ENCODE measurements around the gene HTRA3. TPM values are rescaled to one million over a fixed set of nuclear protein-coding genes. Genes with fewer than 3 reads are reported as not detected.
A peak's percentile ranks its signal among the peaks of the same experiment; 100 is the strongest.

Gene HTRA3
- total RNA-seq, 1 donor from 2014 or later, result 1.6 TPM

GRCh38 chr4:8301851-8302730, 32.5 kb downstream of the HTRA3 start:
- H3K36me3 ChIP-seq, result no peaks in the 10 kb centered on the region
- peaks cover 3% of the 10 kb centered on the region for H3K27me3 Mint-ChIP-seq (ENCODE audit: insufficient read depth, low read depth)
- no peak for DNase-seq (ENCODE audit: low spot score)
- H3K79me2 ChIP-seq (ENCODE audit: low read depth), result no peaks in the 10 kb centered on the region
- peaks cover 2% of the 10 kb centered on the region for H3K36me3 Mint-ChIP-seq
- H2AFZ ChIP-seq (replicated peaks), result no peak overlapping the region
- H3K4me3 Mint-ChIP-seq, result no peak overlapping the region
- H3K9ac ChIP-seq, result no peak overlapping the region
- H3K4me1 Mint-ChIP-seq, result peaks cover 8% of the 10 kb centered on the region
- H4K20me1 ChIP-seq (ENCODE audit: low read depth), result no peaks in the 10 kb centered on the region
- H3K4me1 ChIP-seq, result no peaks in the 10 kb centered on the region
- no peak overlapping the region for H3K27ac ChIP-seq
- H3K9me3 Mint-ChIP-seq, result peaks cover 6% of the 10 kb centered on the region
- no peak overlapping the region for H3K4me3 ChIP-seq
- H3K27ac Mint-ChIP-seq, result no peak overlapping the region
- no peaks in the 10 kb centered on the region for H3F3A ChIP-seq (ENCODE audit: low read depth)
- H3K27me3 ChIP-seq, result no peaks in the 10 kb centered on the region
- no peaks in the 10 kb centered on the region for H3K9me3 ChIP-seq (ENCODE audit: low read depth)
- TF ChIP-seq EZH2 (IDR thresholded peaks at IDR 0.05), result no peak
- no peak for TF ChIP-seq EZH2phosphoT487 (IDR thresholded peaks at IDR 0.05)
- TF ChIP-seq, protein P1, sequence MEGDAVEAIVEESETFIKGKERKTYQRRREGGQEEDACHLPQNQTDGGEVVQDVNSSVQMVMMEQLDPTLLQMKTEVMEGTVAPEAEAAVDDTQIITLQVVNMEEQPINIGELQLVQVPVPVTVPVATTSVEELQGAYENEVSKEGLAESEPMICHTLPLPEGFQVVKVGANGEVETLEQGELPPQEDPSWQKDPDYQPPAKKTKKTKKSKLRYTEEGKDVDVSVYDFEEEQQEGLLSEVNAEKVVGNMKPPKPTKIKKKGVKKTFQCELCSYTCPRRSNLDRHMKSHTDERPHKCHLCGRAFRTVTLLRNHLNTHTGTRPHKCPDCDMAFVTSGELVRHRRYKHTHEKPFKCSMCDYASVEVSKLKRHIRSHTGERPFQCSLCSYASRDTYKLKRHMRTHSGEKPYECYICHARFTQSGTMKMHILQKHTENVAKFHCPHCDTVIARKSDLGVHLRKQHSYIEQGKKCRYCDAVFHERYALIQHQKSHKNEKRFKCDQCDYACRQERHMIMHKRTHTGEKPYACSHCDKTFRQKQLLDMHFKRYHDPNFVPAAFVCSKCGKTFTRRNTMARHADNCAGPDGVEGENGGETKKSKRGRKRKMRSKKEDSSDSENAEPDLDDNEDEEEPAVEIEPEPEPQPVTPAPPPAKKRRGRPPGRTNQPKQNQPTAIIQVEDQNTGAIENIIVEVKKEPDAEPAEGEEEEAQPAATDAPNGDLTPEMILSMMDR (IDR thresholded peaks at IDR 0.05), result no peak
- no peak overlapping the region for H3K4me2 ChIP-seq

- peaks cover 3% of the 10 kb centered on the region for H3K27me3 Mint-ChIP-seq (ENCODE audit: insufficient read depth, low read depth)
- H3K9me3 Mint-ChIP-seq, result peaks cover 6% of the 10 kb centered on the region
- H3K9ac ChIP-seq, result no peak overlapping the region
- no peaks in the 10 kb centered on the region for H3K27me3 ChIP-seq
- no peaks in the 10 kb centered on the region for H4K20me1 ChIP-seq (ENCODE audit: low read depth)
- no peak overlapping the region for H3K27ac Mint-ChIP-seq
- H3K4me1 Mint-ChIP-seq, result peaks cover 8% of the 10 kb centered on the region
- TF ChIP-seq, protein P1 (IDR thresholded peaks at IDR 0.05), result no peak
- TF ChIP-seq EZH2 (IDR thresholded peaks at IDR 0.05) (no peak), EZH2phosphoT487 (IDR thresholded peaks at IDR 0.05) (no peak)
- H3K4me1 ChIP-seq, result no peaks in the 10 kb centered on the region
- DNase-seq (ENCODE audit: low spot score), result no peak
- no peaks in the 10 kb centered on the region for H3K9me3 ChIP-seq (ENCODE audit: low read depth)
- no peak overlapping the region for H3K4me2 ChIP-seq
- H3K79me2 ChIP-seq (ENCODE audit: low read depth), result no peaks in the 10 kb centered on the region
- no peak overlapping the region for H3K27ac ChIP-seq
- H3K36me3 ChIP-seq, result no peaks in the 10 kb centered on the region
- no peak overlapping the region for H3K4me3 ChIP-seq
- no peaks in the 10 kb centered on the region for H3F3A ChIP-seq (ENCODE audit: low read depth)
- no peak overlapping the region for H2AFZ ChIP-seq (replicated peaks)
- peaks cover 2% of the 10 kb centered on the region for H3K36me3 Mint-ChIP-seq
- H3K4me3 Mint-ChIP-seq, result no peak overlapping the region
Observed at GRCh38 chr4:8303081-8303480, 33.5 kb downstream of the HTRA3 start.

DNA sequence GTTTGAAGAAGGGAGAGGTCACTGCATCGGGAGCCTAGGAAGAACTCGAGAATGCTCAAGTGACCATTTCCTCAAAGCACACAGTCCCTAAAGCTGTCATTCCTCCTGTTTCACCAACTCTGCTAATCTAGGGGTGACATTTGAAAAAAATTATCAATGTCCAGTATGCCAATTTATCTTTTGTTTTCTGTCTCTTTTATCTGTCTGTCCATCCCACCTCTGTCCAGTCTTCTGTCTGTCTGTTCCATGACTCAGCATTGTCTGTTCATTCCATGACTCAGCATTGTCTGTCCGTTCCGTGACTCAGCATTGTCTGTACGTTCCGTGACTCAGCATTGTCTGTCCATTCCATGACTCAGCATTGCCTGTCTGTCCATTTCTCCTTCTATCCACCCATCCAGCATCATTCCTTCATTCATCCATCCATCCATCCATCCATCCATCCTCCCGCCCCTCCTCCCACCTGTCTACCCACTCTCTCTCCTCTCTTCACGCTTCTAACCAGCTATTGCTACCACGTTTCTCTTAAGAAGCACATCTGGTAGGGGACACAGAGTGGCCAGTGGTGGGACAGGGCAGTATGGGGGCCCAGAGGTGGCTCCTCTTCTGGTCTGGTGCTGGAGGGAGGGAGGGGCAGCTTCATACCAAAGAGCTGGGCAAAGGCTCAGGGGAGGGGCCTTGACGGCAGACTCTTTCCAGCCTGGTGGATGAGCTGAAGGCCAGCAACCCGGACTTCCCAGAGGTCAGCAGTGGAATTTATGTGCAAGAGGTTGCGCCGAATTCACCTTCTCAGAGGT, 34.1 kb downstream of the HTRA3 start:
- Histone ChIP-seq H2AFZ (replicated peaks) (no peak overlapping the region), H3K27me3 (no peaks in the 10 kb centered on the region), H3K36me3 (no peaks in the 10 kb centered on the region), H3K4me2 (no peak overlapping the region), H3K79me2 (ENCODE audit: low read depth) (no peaks in the 10 kb centered on the region), H3K9me3 (ENCODE audit: low read depth) (no peaks in the 10 kb centered on the region), H3K4me3 (no peak overlapping the region), H3K4me1 (no peaks in the 10 kb centered on the region), H3K9ac (no peak overlapping the region), H4K20me1 (ENCODE audit: low read depth) (no peaks in the 10 kb centered on the region), H3F3A (ENCODE audit: low read depth) (no peaks in the 10 kb centered on the region), H3K27ac (no peak overlapping the region)
- H3K27me3 Mint-ChIP-seq (ENCODE audit: insufficient read depth, low read depth), result peaks cover 3% of the 10 kb centered on the region
- peaks cover 8% of the 10 kb centered on the region for H3K4me1 Mint-ChIP-seq
- peak overlapping the region; percentile 72 for H3K27ac Mint-ChIP-seq
- peaks cover 2% of the 10 kb centered on the region for H3K36me3 Mint-ChIP-seq
- H3K9me3 Mint-ChIP-seq, result peaks cover 6% of the 10 kb centered on the region
- peak; percentile 41 for DNase-seq (ENCODE audit: low spot score)
- H3K4me3 Mint-ChIP-seq, result no peak overlapping the region
- no peak for TF ChIP-seq EZH2phosphoT487 (IDR thresholded peaks at IDR 0.05)
- TF ChIP-seq, protein P1 (IDR thresholded peaks at IDR 0.05), result no peak

Data from neural progenitor cell (in vitro differentiated cells).